ENCODE results near the gene IRS1.

Gene IRS1

GRCh38 chr2:226739545-226740030 is 60.0 kb downstream of the IRS1 start:
- TF ChIP-seq SIN3A (IDR thresholded peaks at IDR 0.05; ENCODE audit: borderline replicate concordance, insufficient read depth, low read length) (no peak), FOXP2 (optimal IDR thresholded peaks at IDR 0.05; ENCODE audit: borderline replicate concordance, extremely low read depth, extremely low read length, insufficient read depth) (no peak), TAF1 (IDR thresholded peaks at IDR 0.05; ENCODE audit: borderline replicate concordance, insufficient read depth, low read length) (no peak), REST (IDR thresholded peaks at IDR 0.05; ENCODE audit: insufficient read depth in 1 of 2, low read depth in 2 of 2, low read length in 2 of 2) (no peak), POLR2AphosphoS5 (IDR thresholded peaks at IDR 0.05; ENCODE audit: low read depth, low read length) (no peak)

- TF ChIP-seq TAF1 (IDR thresholded peaks at IDR 0.05; ENCODE audit: borderline replicate concordance, insufficient read depth, low read length) (no peak), POLR2AphosphoS5 (IDR thresholded peaks at IDR 0.05; ENCODE audit: low read depth, low read length) (no peak), FOXP2 (optimal IDR thresholded peaks at IDR 0.05; ENCODE audit: borderline replicate concordance, extremely low read depth, extremely low read length, insufficient read depth) (no peak), SIN3A (IDR thresholded peaks at IDR 0.05; ENCODE audit: borderline replicate concordance, insufficient read depth, low read length) (no peak), REST (IDR thresholded peaks at IDR 0.05; ENCODE audit: insufficient read depth in 1 of 2, low read depth in 2 of 2, low read length in 2 of 2) (no peak)
Observed at GRCh38 chr2:226738821-226739544, 60.6 kb downstream of the IRS1 start.

- no peak for TF ChIP-seq SIN3A (IDR thresholded peaks at IDR 0.05; ENCODE audit: borderline replicate concordance, insufficient read depth, low read length)
- no peak for TF ChIP-seq TAF1 (IDR thresholded peaks at IDR 0.05; ENCODE audit: borderline replicate concordance, insufficient read depth, low read length)
- no peak for TF ChIP-seq FOXP2 (optimal IDR thresholded peaks at IDR 0.05; ENCODE audit: borderline replicate concordance, extremely low read depth, extremely low read length, insufficient read depth)
- no peak for TF ChIP-seq POLR2AphosphoS5 (IDR thresholded peaks at IDR 0.05; ENCODE audit: low read depth, low read length)
- no peak for TF ChIP-seq REST (IDR thresholded peaks at IDR 0.05; ENCODE audit: insufficient read depth in 1 of 2, low read depth in 2 of 2, low read length in 2 of 2)
Observed at GRCh38 chr2:226738191-226738820, 61.3 kb downstream of the IRS1 start.

GRCh38 chr2:226736382-226736781 is 63.2 kb downstream of the IRS1 start:
- TF ChIP-seq POLR2AphosphoS5 (IDR thresholded peaks at IDR 0.05; ENCODE audit: low read depth, low read length) (no peak), SIN3A (IDR thresholded peaks at IDR 0.05; ENCODE audit: borderline replicate concordance, insufficient read depth, low read length) (no peak), REST (IDR thresholded peaks at IDR 0.05; ENCODE audit: insufficient read depth in 1 of 2, low read depth in 2 of 2, low read length in 2 of 2) (no peak), FOXP2 (optimal IDR thresholded peaks at IDR 0.05; ENCODE audit: borderline replicate concordance, extremely low read depth, extremely low read length, insufficient read depth) (no peak), TAF1 (IDR thresholded peaks at IDR 0.05; ENCODE audit: borderline replicate concordance, insufficient read depth, low read length) (no peak)
